ENCODE data around the gene RARB. TPM values are rescaled to one million over a fixed set of nuclear protein-coding genes. Genes with fewer than 3 reads are reported as not detected.

The RARB gene
- total RNA-seq = not detected

DNA sequence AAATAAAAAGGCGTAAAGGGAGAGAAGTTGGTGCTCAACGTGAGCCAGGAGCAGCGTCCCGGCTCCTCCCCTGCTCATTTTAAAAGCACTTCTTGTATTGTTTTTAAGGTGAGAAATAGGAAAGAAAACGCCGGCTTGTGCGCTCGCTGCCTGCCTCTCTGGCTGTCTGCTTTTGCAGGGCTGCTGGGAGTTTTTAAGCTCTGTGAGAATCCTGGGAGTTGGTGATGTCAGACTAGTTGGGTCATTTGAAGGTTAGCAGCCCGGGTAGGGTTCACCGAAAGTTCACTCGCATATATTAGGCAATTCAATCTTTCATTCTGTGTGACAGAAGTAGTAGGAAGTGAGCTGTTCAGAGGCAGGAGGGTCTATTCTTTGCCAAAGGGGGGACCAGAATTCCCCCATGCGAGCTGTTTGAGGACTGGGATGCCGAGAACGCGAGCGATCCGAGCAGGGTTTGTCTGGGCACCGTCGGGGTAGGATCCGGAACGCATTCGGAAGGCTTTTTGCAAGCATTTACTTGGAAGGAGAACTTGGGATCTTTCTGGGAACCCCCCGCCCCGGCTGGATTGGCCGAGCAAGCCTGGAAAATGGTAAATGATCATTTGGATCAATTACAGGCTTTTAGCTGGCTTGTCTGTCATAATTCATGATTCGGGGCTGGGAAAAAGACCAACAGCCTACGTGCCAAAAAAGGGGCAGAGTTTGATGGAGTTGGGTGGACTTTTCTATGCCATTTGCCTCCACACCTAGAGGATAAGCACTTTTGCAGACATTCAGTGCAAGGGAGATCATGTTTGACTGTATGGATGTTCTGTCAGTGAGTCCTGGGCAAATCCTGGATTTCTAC is at the start of gene RARB:
Gene RARB, plus strand, starts transcription at position 322 of the 847 bp plus-strand sequence. Its CDS starts 469 bp downstream, at position 791.
- no peak for DNase-seq
- H3K36me3 Mint-ChIP-seq (ENCODE audit: low read depth) = no peaks in the 10 kb centered on the region
- H3K27me3 Mint-ChIP-seq = peaks cover 44% of the 10 kb centered on the region
- ChIA-PET CTCF (interaction anchor here (1.0 kb wide), 1 partner anchor 17 kb away, joined by 3 read pairs; no protein-coding TSS in a partner anchor), POLR2A (no interaction called here)
- no peak within 1 kb of the TSS for H3K27ac Mint-ChIP-seq
- peaks cover 3% of the 10 kb centered on the region for H3K4me1 Mint-ChIP-seq
- H3K4me3 Mint-ChIP-seq = no peak within 1 kb of the TSS
- H3K9me3 Mint-ChIP-seq = no peaks in the 10 kb centered on the region

DNA sequence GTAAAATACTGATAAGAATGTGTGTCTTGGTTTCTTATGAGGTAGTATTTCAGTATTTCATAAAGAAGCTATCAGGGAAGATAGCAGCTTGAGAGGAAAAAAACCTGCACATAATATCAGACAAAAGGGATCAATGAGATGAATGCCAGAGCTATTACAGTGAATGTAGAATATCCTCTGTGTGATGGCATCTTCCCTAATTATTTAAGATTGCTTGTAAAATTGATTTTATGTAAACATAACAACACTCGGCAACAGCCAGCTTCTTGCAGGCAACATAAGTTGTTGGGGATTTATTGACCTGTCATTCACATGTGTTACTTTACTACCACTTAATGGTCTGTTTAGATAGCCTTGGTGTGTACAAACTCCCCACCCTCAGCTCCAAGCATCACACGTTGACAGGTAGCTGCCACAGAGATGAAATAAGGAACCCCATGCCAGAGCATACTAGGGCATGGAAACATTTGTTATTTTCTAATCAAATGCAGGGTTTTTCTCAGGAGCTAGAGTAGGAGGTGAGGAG is 49.2 kb upstream of the RARB start:
- CTCF ChIA-PET = interaction anchor here (0.5 kb wide), 1 partner anchor 134 kb away, joined by 4 read pairs; no protein-coding TSS in a partner anchor
- POLR2A ChIA-PET = interaction anchor here (0.6 kb wide), 1 partner anchor 76 kb away, joined by 3 read pairs; no protein-coding TSS in a partner anchor
- H3K27me3 Mint-ChIP-seq = no peaks in the 10 kb centered on the region
- DNase-seq = no peak
- H3K27ac Mint-ChIP-seq = no peak overlapping the region
- H3K9me3 Mint-ChIP-seq = no peaks in the 10 kb centered on the region
- no peaks in the 10 kb centered on the region for H3K36me3 Mint-ChIP-seq (ENCODE audit: low read depth)
- H3K4me1 Mint-ChIP-seq = no peaks in the 10 kb centered on the region
- no peak overlapping the region for H3K4me3 Mint-ChIP-seq

DNA sequence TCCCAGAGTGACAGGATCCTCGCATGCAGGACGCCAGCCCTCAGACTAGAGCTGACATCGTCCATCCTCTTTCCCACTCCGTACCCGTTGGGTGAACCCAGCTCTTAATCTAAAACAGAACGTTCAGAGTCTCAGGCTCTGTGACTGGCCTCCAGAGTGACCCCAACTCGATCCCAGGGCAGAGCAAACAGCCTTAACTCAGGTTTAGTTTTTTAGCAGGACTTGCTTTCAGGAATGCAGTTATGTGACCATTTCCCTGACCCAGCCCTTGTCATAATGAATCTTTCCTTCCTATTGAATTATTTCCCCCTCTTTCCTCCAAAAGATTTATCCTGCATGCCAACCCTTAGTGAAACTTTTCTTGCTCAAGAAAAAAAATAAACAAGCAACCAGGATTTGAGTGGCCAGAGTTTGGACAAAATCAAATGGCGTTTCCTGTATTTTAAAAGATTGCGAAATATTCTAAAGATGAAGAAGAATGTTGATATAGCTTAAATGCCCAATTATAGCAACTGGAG is 47.8 kb upstream of the RARB start:
- Mint-ChIP-seq H3K4me3 (no peak overlapping the region), H3K4me1 (no peaks in the 10 kb centered on the region), H3K27me3 (no peaks in the 10 kb centered on the region), H3K27ac (no peak overlapping the region), H3K9me3 (no peaks in the 10 kb centered on the region), H3K36me3 (ENCODE audit: low read depth) (no peaks in the 10 kb centered on the region)
- ChIA-PET POLR2A (no interaction called here), CTCF (no interaction called here)
- no peak for DNase-seq

DNA sequence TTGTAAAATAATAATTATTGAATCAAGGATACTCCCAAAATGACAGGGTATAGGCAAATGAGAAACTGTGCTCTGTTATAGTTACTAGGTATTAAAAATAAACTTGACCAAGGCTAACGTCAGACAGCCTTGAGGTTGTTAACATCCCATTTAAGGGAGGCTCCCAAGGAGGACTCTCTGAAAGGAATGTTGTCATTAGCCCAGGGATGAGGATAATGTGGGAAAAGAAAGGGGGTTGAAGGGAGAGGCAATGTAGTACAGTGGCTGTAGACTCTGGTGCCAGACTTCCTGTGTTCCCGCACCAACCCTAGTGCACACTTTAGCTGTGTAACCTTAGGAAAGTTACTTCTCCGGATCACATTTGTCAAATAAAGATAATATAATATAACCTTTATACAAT is 47.0 kb upstream of the RARB start:
- Mint-ChIP-seq H3K4me1 (no peaks in the 10 kb centered on the region), H3K9me3 (no peaks in the 10 kb centered on the region)
- POLR2A ChIA-PET = no interaction called here

DNA sequence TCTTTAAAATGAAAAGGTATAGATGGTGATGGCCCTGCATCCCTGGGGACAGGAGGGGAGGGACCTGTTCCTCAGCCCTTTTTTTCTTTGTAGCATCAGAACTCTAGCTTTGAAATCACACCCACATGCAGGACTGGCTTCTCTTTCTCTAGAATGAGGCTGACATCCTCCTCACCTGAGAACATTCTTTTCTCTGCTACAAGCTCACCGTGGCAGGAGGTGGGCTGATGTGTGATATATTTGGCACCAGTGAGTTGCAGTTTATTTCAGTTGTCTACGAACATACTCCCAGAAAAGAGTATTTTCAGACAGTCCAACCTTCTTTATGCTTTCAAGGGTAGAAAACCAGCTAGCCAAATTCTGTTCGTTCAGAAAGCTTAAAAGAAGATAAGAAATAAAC is 43.6 kb upstream of the RARB start:
- no peak overlapping the region for H3K27ac Mint-ChIP-seq
- no peaks in the 10 kb centered on the region for H3K36me3 Mint-ChIP-seq (ENCODE audit: low read depth)

More for the DNA sequence above, 47.0 kb upstream of the RARB start:
- Mint-ChIP-seq H3K27me3 (no peaks in the 10 kb centered on the region), H3K4me3 (no peak overlapping the region), H3K36me3 (ENCODE audit: low read depth) (no peaks in the 10 kb centered on the region), H3K27ac (no peak overlapping the region)
- DNase-seq = no peak
- CTCF ChIA-PET = no interaction called here

DNA sequence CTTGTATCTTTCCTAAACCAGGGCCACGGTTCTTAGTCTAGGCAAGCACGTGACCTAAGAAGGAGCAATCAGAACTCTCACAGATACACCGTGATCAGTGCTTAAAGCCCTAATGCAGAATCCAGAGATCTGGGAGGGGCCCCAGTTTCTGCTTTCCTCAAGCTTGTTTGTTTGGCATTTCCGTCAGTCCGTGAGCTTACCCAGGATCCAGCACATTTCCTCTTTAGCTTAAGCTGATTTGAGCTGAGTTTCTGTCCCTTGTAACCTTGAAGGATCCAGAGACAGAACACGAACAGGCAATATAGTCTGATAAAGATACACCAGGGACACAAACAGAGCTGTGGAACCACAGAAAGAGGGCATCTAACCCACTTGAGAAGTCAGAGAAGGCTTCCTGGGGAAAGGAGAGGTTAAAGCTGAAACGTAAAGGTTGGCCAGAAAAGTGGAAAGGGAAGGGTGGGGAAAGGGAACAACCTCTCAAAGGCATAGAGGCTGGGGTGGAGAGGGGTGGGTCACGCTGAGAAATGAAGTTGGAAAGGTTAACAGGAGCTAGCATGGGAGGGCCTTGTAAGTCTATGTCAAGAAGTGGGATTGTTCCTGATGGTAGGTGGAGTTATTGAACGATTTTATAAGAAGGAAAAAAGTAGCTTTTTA is 42.1 kb upstream of the RARB start:
- Mint-ChIP-seq H3K4me1 (no peaks in the 10 kb centered on the region), H3K9me3 (no peaks in the 10 kb centered on the region), H3K27me3 (no peaks in the 10 kb centered on the region), H3K36me3 (ENCODE audit: low read depth) (no peaks in the 10 kb centered on the region), H3K27ac (no peak overlapping the region), H3K4me3 (no peak overlapping the region)
- no peak for DNase-seq
- ChIA-PET POLR2A (no interaction called here), CTCF (no interaction called here)

More for the DNA sequence above, 43.6 kb upstream of the RARB start:
- H3K4me3 Mint-ChIP-seq = no peak overlapping the region
- H3K9me3 Mint-ChIP-seq = no peaks in the 10 kb centered on the region
- ChIA-PET CTCF (no interaction called here), POLR2A (no interaction called here)
- no peaks in the 10 kb centered on the region for H3K27me3 Mint-ChIP-seq
- no peaks in the 10 kb centered on the region for H3K4me1 Mint-ChIP-seq
- no peak for DNase-seq

DNA sequence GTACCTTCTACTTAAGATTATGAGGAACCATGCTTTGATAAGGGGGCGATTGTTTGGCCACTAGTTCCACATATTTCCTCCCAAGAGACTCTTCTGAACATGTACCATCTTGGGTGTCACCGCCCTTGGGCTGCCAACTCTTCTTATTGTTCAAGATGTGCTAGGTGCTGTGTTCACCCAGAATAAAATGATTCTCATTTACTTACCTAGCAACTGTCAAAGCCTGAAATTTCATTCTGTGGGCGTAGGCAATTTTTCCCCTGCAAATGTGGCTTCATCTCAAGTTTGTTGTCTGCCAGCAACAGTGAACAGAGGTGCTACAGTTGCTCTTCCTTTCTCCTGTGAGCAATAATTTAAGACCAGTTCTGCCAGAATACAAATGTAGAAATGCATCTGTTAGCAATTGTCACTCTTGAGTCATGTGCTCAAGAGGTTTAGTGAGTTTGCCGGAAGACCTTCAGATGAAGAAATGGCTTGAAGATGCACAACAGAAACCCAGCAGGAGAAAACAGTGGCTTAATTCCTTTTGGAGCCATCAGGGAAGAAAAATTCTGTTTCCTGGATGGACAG is 41.3 kb upstream of the RARB start:
- H3K27ac Mint-ChIP-seq = no peak overlapping the region
- H3K36me3 Mint-ChIP-seq (ENCODE audit: low read depth) = no peaks in the 10 kb centered on the region
- ChIA-PET POLR2A (no interaction called here), CTCF (no interaction called here)
- H3K9me3 Mint-ChIP-seq = no peaks in the 10 kb centered on the region
- H3K4me1 Mint-ChIP-seq = no peaks in the 10 kb centered on the region
- no peaks in the 10 kb centered on the region for H3K27me3 Mint-ChIP-seq
- H3K4me3 Mint-ChIP-seq = no peak overlapping the region
- DNase-seq = no peak

DNA sequence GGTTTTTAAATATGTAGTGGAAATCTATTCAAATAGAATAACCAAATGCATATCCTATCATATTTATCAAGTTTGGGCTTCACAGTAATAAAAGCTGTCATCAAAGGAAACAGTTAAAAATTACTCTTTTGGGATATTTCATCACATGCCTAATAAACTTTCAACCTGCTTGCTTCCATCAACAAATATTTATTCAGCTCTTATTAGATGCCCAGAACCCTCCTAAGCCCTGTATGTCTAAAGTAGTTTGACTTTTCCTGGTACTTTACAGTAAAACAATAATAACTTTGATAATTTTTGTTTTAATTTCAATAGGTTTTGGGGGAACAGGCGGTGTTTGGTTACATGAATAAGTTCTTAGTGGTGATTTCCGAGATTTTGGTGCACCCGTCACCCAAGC is 37.5 kb upstream of the RARB start:
- no peak for DNase-seq
- Mint-ChIP-seq H3K4me3 (no peak overlapping the region), H3K27me3 (no peaks in the 10 kb centered on the region), H3K36me3 (ENCODE audit: low read depth) (no peaks in the 10 kb centered on the region), H3K9me3 (no peaks in the 10 kb centered on the region), H3K27ac (no peak overlapping the region), H3K4me1 (no peaks in the 10 kb centered on the region)
- ChIA-PET POLR2A (no interaction called here), CTCF (no interaction called here)

DNA sequence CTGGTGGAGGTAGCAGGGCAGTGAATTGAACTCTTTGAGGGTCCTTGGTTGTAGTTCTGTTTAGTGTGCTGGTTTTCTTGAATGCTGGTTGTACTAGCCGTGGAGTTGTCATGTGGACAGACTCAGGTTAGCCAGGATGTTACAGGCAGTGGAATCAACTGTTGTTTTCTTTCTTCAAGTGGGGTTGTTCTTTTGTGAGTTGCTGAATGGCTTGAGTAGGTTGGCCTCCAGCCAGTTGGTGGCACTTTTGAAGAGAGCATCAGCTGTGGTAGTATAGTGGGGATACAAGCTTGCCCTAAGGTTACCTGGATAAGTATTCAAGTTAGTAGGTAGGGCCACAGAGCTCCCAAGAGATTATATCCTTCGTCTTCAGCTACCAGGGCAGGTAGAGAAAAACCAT is 31.8 kb upstream of the RARB start:
- no peak for DNase-seq
- H3K9me3 Mint-ChIP-seq = no peaks in the 10 kb centered on the region
- ChIA-PET POLR2A (no interaction called here), CTCF (no interaction called here)
- H3K4me1 Mint-ChIP-seq = no peaks in the 10 kb centered on the region
- no peaks in the 10 kb centered on the region for H3K27me3 Mint-ChIP-seq
- no peak overlapping the region for H3K27ac Mint-ChIP-seq
- H3K36me3 Mint-ChIP-seq (ENCODE audit: low read depth) = no peaks in the 10 kb centered on the region
- H3K4me3 Mint-ChIP-seq = no peak overlapping the region

DNA sequence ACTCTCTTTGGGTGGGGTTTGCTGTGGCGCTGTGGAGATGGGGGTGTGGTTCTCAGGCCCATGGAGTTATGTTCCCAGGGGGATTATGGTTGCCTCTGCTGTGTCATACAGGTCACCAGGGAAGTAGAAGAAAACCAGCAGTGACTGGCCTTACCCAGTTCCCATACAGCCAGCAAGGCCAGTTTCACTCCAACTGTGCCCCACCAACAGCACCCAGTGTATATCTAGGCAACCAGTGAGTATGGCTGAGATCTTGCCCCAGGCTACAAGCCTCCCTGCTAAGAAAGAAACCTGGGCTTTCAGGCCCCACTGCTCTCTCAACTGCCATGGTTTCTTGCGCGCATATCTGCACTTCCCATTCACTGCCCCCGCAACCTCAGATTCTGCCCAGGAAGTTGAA is 31.4 kb upstream of the RARB start:
- Mint-ChIP-seq H3K27ac (no peak overlapping the region), H3K9me3 (no peaks in the 10 kb centered on the region), H3K4me1 (no peaks in the 10 kb centered on the region), H3K36me3 (ENCODE audit: low read depth) (no peaks in the 10 kb centered on the region), H3K27me3 (no peaks in the 10 kb centered on the region), H3K4me3 (no peak overlapping the region)
- no peak for DNase-seq
- ChIA-PET POLR2A (no interaction called here), CTCF (no interaction called here)

DNA sequence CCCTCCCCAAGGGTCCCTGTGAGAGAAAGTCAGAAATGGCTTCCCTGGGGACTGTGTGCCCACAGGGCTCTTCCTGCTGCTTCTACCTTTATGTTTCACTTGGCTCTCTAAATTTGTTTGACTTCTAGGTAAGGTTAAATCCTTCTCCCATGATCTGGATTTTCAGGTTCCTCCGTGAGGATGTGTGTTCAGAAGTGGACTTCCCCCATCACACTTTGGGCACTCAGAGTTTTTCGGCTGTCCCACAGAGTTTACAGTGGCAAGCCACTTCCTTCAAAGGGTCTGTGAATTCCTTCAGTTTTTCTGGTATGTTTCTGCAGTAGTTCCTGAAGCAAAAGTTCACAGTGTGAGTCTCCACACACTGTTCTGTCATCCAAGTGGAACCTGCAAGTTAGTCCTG is 30.9 kb upstream of the RARB start:
- H3K27ac Mint-ChIP-seq = no peak overlapping the region
- DNase-seq = no peak
- no peaks in the 10 kb centered on the region for H3K4me1 Mint-ChIP-seq
- ChIA-PET POLR2A (no interaction called here), CTCF (no interaction called here)
- no peaks in the 10 kb centered on the region for H3K9me3 Mint-ChIP-seq
- no peaks in the 10 kb centered on the region for H3K36me3 Mint-ChIP-seq (ENCODE audit: low read depth)
- no peak overlapping the region for H3K4me3 Mint-ChIP-seq
- H3K27me3 Mint-ChIP-seq = no peaks in the 10 kb centered on the region

DNA sequence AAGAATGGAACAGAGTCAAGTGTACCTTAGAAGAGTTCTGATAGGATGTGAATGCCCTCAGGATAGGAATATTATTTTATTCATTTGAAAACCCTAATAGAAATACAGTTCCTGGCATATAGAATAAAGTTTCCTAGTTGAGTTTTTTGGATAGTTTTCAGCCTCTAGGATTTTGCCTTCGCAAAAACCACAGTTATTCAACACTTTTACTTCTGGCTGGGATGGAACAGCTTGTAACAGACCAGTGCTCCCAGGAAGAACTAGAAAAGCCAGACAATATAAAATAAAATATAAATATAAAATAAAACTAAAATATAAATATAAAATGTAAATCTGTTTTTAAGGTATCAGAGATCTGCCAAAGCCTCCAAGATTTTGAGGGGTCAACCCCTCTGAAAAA is 27.5 kb upstream of the RARB start:
- no peaks in the 10 kb centered on the region for H3K4me1 Mint-ChIP-seq
- H3K27me3 Mint-ChIP-seq = no peaks in the 10 kb centered on the region
- H3K4me3 Mint-ChIP-seq = no peak overlapping the region
- no peak overlapping the region for H3K27ac Mint-ChIP-seq
- ChIA-PET POLR2A (no interaction called here), CTCF (no interaction called here)
- no peaks in the 10 kb centered on the region for H3K9me3 Mint-ChIP-seq
- no peak for DNase-seq
- H3K36me3 Mint-ChIP-seq (ENCODE audit: low read depth) = no peaks in the 10 kb centered on the region

DNA sequence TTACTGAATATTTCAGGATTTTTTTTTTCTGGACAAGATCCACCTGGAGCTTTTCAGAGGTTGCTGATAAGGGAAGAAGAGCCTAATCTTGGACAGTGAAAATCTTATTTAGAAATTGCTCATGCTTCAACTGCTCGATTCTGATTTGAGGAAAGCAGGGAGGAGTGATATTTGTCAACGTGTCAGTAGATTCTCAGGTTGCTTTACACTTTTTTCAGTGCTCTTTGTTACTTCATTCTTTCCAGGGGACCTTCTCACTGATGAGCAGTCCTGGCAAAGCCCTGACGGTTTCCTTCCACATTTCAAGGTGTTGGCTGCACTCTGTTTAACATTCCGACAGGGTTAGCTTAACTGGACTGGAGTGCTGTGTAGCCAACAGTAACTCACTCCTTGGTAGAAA is 24.1 kb upstream of the RARB start:
- H3K9me3 Mint-ChIP-seq = no peaks in the 10 kb centered on the region
- H3K27me3 Mint-ChIP-seq = no peaks in the 10 kb centered on the region
- ChIA-PET POLR2A (no interaction called here), CTCF (no interaction called here)
- no peaks in the 10 kb centered on the region for H3K4me1 Mint-ChIP-seq
- no peak for DNase-seq
- no peak overlapping the region for H3K27ac Mint-ChIP-seq
- H3K4me3 Mint-ChIP-seq = no peak overlapping the region
- H3K36me3 Mint-ChIP-seq (ENCODE audit: low read depth) = no peaks in the 10 kb centered on the region
